Left lung (tissue), 10 donors: ENCODE data around the gene EPHA3. TPM values are rescaled to one million over a fixed set of nuclear protein-coding genes. Genes with fewer than 3 reads are reported as not detected.
A peak's percentile ranks its signal among the peaks of the same experiment; 100 is the strongest.

Experiments used
- ATAC-seq: fragments of 200-7000 bp; cut with Tn5 transposase; one replicate; pipeline ENCODE4 v1.9.1; 2020; ENCODE audit warnings: moderate library complexity
- DNase-seq, 4 donors: peaks; one replicate each; pipeline ENCODE4 v3.0.0-alpha.2; 2013 to 2020
- H3K27ac ChIP-seq, 2 donors: fragments of 200-600 bp; sonication (generic) in 1 of 2; one replicate each; pipeline versions ENCODE4 v1.5.0 to v1.8.0; 2020 to 2021
- H3K27me3 ChIP-seq, 2 donors: fragments of 200-600 bp; sonication (generic) in 1 of 2; one replicate each; pipeline versions ENCODE4 v1.5.0 to v1.8.0; 2020 to 2021
- H3K36me3 ChIP-seq, 2 donors: fragments of 200-600 bp; sonication (generic) in 1 of 2; one replicate each; pipeline versions ENCODE4 v1.5.0 to v1.8.0; 2020 to 2021
- H3K4me1 ChIP-seq, 2 donors: fragments of 200-600 bp; one replicate each; pipeline ENCODE4 v1.8.0; 2021
- H3K4me3 ChIP-seq, 2 donors: fragments of 200-600 bp; sonication (generic) in 1 of 2; one replicate each; pipeline versions ENCODE4 v1.5.0 to v1.8.0; 2020 to 2021; ENCODE audit warnings: mild to moderate bottlenecking in 1 of 2
- H3K9me3 ChIP-seq, 2 donors: fragments of 200-600 bp; sonication (generic) in 1 of 2; one replicate each; pipeline versions ENCODE4 v1.5.0 to v1.8.0; 2020 to 2021
- CTCF ChIP-seq, 2 donors: fragments of 200-600 bp; sonication (generic) in 1 of 2; IDR thresholded peaks; one replicate each; pipeline versions ENCODE4 v1.5.0 to v1.8.0; 2021; ENCODE audit warnings: antibody characterized with exemption in 2 of 2
- intact Hi-C, 2 donors: fragments of 100-400 bp; cut with DNase I; formaldehyde crosslinking; loops; one replicate each; pipeline versions ENCODE4 v1.11.2 to v1.14.2; 2022
- polyA plus RNA-seq, 6 donors: library from polyadenylated mRNA; unstranded; fragments of 120-200 nt; gene quantifications; one replicate each; pipeline ENCODE4 v1.2.1, GENCODE V29; 2013; ENCODE audit not compliant: insufficient read length in 6 of 6
- total RNA-seq, 2 donors: library from RNA; stranded (reverse); fragmentation: NEBNext Ultra II Directional; extraction: Animal tissue kit (Norgen Biotek cat#: 25700); gene quantifications; one replicate each; pipeline ENCODE4 v1.2.1, GENCODE V29; 2021
- donor health status: DM: no; HTN: yes; CAD: no.
- donor health status: DM: no; HTN: no; CAD: no.

The EPHA3 gene
- total and polyA plus RNA-seq, 8 donors, result 1.9 to 13.9 (median 11.1) TPM

GRCh38 chr3:89411201-89411600 lies 303.8 kb downstream of the EPHA3 start:
- Histone ChIP-seq H3K4me1 (no peaks in the 10 kb centered on the region), H3K27me3 (no peaks in the 10 kb centered on the region), H3K36me3 (no peaks in the 10 kb centered on the region), H3K27ac (no peak overlapping the region), H3K9me3 (no peaks in the 10 kb centered on the region), H3K4me3 (no peak overlapping the region)
- ATAC-seq (no peak), DNase-seq (no peak)
- intact Hi-C loops, result no loop called here
- TF ChIP-seq CTCF (IDR thresholded peaks at IDR 0.05), result no peak

- Histone ChIP-seq H3K4me1 (no peaks in the 10 kb centered on the region), H3K27me3 (no peaks in the 10 kb centered on the region), H3K4me3 (no peak overlapping the region), H3K36me3 (no peaks in the 10 kb centered on the region), H3K27ac (no peak overlapping the region), H3K9me3 (no peaks in the 10 kb centered on the region)
- no peak for DNase-seq
- ATAC-seq, result no peak
- TF ChIP-seq CTCF (IDR thresholded peaks at IDR 0.05), result no peak
- intact Hi-C loops, result no loop called here
These were observed 306.8 kb downstream of the EPHA3 start for GRCh38 chr3:89414270-89414669.

GRCh38 chr3:89419647-89420241 lies 312.3 kb downstream of the EPHA3 start:
- intact Hi-C loops, result no loop called here
- Histone ChIP-seq H3K27me3 (no peaks in the 10 kb centered on the region), H3K4me3 (no peak overlapping the region), H3K27ac (no peak overlapping the region), H3K9me3 (no peaks in the 10 kb centered on the region), H3K4me1 (no peaks in the 10 kb centered on the region), H3K36me3 (no peaks in the 10 kb centered on the region)
- TF ChIP-seq CTCF (IDR thresholded peaks at IDR 0.05), result no peak
- no peak for DNase-seq
- ATAC-seq, result no peak

GRCh38 chr3:89426060-89426459 lies 318.6 kb downstream of the EPHA3 start:
- no peaks in the 10 kb centered on the region for H3K36me3 ChIP-seq
- no peaks in the 10 kb centered on the region for H3K9me3 ChIP-seq
- no peak overlapping the region for H3K27ac ChIP-seq
- no peaks in the 10 kb centered on the region for H3K27me3 ChIP-seq
- no peak overlapping the region for H3K4me3 ChIP-seq
- intact Hi-C loops, result no loop called here
- DNase-seq, result no peak
- H3K4me1 ChIP-seq, result no peaks in the 10 kb centered on the region
- TF ChIP-seq CTCF (IDR thresholded peaks at IDR 0.05), result no peak
- ATAC-seq, result no peak

- DNase-seq (peak in 2 of 4 donors; percentile 53 to 64), ATAC-seq (no peak)
- H3K27me3 ChIP-seq, result no peaks in the 10 kb centered on the region
These were observed 327.4 kb downstream of the EPHA3 start for GRCh38 chr3:89434621-89435380.

More at GRCh38 chr3:89434621-89435380, 327.4 kb downstream of the EPHA3 start:
- H3K9me3 ChIP-seq, result no peaks in the 10 kb centered on the region
- H3K4me1 ChIP-seq, result no peaks in the 10 kb centered on the region
- H3K27ac ChIP-seq, result no peak overlapping the region
- no peak overlapping the region for H3K4me3 ChIP-seq
- intact Hi-C loops, result no loop called here
- no peak for TF ChIP-seq CTCF (IDR thresholded peaks at IDR 0.05)
- no peaks in the 10 kb centered on the region for H3K36me3 ChIP-seq
